Measurements from ENCODE around the gene ETS1. TPM values are rescaled to one million over a fixed set of nuclear protein-coding genes. Genes with fewer than 3 reads are reported as not detected.
"Not testable (repeated sequence)": the region's sequence is repeated elsewhere in the genome, so short reads cannot be mapped to it uniquely, and the experiment has no call there.

Gene ETS1
- polyA plus RNA-seq, 1 donor from 2014 or later, result 0.42 TPM

- no peak for TF ChIP-seq TAF1 (IDR thresholded peaks at IDR 0.05; ENCODE audit: low read depth)
- no peak for TF ChIP-seq REST (IDR thresholded peaks at IDR 0.05; ENCODE audit: borderline replicate concordance)
- TF ChIP-seq SMC3 (conservative IDR thresholded peaks at IDR 0.05; ENCODE audit: poor library complexity), result no peak
- TF ChIP-seq MXI1 (conservative IDR thresholded peaks at IDR 0.05; ENCODE audit: poor library complexity, severe bottlenecking), result no peak
- TF ChIP-seq EZH2 (IDR thresholded peaks at IDR 0.05; ENCODE audit: borderline replicate concordance, insufficient read depth, low read length, poor library complexity, severe bottlenecking), result no peak
- Histone ChIP-seq H3K4me3 (ENCODE audit: low read length) (no peak overlapping the region), H2AFZ (ENCODE audit: low read depth, low read length) (no peak overlapping the region), H3F3A (ENCODE audit: insufficient read depth, low read length, poor library complexity, severe bottlenecking) (no peaks in the 10 kb centered on the region), H3K9ac (ENCODE audit: low read length) (no peak overlapping the region), H3K36me3 (ENCODE audit: insufficient read depth, low read length) (no peaks in the 10 kb centered on the region), H4K20me1 (ENCODE audit: insufficient read depth) (no peaks in the 10 kb centered on the region), H3K4me2 (ENCODE audit: low read length) (no peak overlapping the region), H3K9me2 (ENCODE audit: insufficient read depth, low read length) (no peaks in the 10 kb centered on the region), H3K27ac (ENCODE audit: low read length) (no peak overlapping the region), H3K79me2 (replicated peaks; ENCODE audit: insufficient read depth, low read length) (no peaks in the 10 kb centered on the region), H3K27me3 (ENCODE audit: insufficient read depth, low read depth, low read length) (no peaks in the 10 kb centered on the region), H3K9me3 (ENCODE audit: low read length) (no peaks in the 10 kb centered on the region)
Observed at GRCh38 chr11:128447233-128447632, 140.1 kb downstream of the ETS1 start.

GRCh38 chr11:128445921-128446320, 141.4 kb downstream of the ETS1 start:
- not testable (repeated sequence) for H3F3A ChIP-seq (ENCODE audit: insufficient read depth, low read length, poor library complexity, severe bottlenecking); H4K20me1 ChIP-seq (ENCODE audit: insufficient read depth); H3K4me2 ChIP-seq (ENCODE audit: low read length); H3K9me3 ChIP-seq (ENCODE audit: low read length); H3K36me3 ChIP-seq (ENCODE audit: insufficient read depth, low read length); H3K4me3 ChIP-seq (ENCODE audit: low read length); H3K9me2 ChIP-seq (ENCODE audit: insufficient read depth, low read length); H3K79me2 ChIP-seq (replicated peaks; ENCODE audit: insufficient read depth, low read length); H2AFZ ChIP-seq (ENCODE audit: low read depth, low read length); H3K27ac ChIP-seq (ENCODE audit: low read length); H3K9ac ChIP-seq (ENCODE audit: low read length); H3K27me3 ChIP-seq (ENCODE audit: insufficient read depth, low read depth, low read length)

- no peaks in the 10 kb centered on the region for H3K9me3 ChIP-seq (ENCODE audit: low read length)
- no peak overlapping the region for H3K9ac ChIP-seq (ENCODE audit: low read length)
- no peaks in the 10 kb centered on the region for H4K20me1 ChIP-seq (ENCODE audit: insufficient read depth)
- no peaks in the 10 kb centered on the region for H3K36me3 ChIP-seq (ENCODE audit: insufficient read depth, low read length)
- TF ChIP-seq EZH2 (IDR thresholded peaks at IDR 0.05; ENCODE audit: borderline replicate concordance, insufficient read depth, low read length, poor library complexity, severe bottlenecking) (no peak), RAD21 (conservative IDR thresholded peaks at IDR 0.05) (no peak), SMC3 (conservative IDR thresholded peaks at IDR 0.05; ENCODE audit: poor library complexity) (no peak), REST (IDR thresholded peaks at IDR 0.05; ENCODE audit: borderline replicate concordance) (no peak), MXI1 (conservative IDR thresholded peaks at IDR 0.05; ENCODE audit: poor library complexity, severe bottlenecking) (no peak), POLR2AphosphoS5 (IDR thresholded peaks at IDR 0.05) (no peak), TAF1 (IDR thresholded peaks at IDR 0.05; ENCODE audit: low read depth) (no peak), EP300 (conservative IDR thresholded peaks at IDR 0.05; ENCODE audit: poor library complexity, severe bottlenecking) (no peak), CTCF (IDR thresholded peaks at IDR 0.05; ENCODE audit: poor library complexity, severe bottlenecking) (no peak)
- no peaks in the 10 kb centered on the region for H3K27me3 ChIP-seq (ENCODE audit: insufficient read depth, low read depth, low read length)
- H3K4me3 ChIP-seq (ENCODE audit: low read length), result no peak overlapping the region
- no peaks in the 10 kb centered on the region for H3F3A ChIP-seq (ENCODE audit: insufficient read depth, low read length, poor library complexity, severe bottlenecking)
- no peak overlapping the region for H3K4me2 ChIP-seq (ENCODE audit: low read length)
- H3K27ac ChIP-seq (ENCODE audit: low read length), result no peak overlapping the region
- no peak overlapping the region for H2AFZ ChIP-seq (ENCODE audit: low read depth, low read length)
- no peaks in the 10 kb centered on the region for H3K79me2 ChIP-seq (replicated peaks; ENCODE audit: insufficient read depth, low read length)
- H3K9me2 ChIP-seq (ENCODE audit: insufficient read depth, low read length), result no peaks in the 10 kb centered on the region
Observed at GRCh38 chr11:128437136-128437535, 150.2 kb downstream of the ETS1 start.
